GM21515 (cell line): Measurements from ENCODE around the gene C10orf90.

ENCODE experiments used
- ATAC-seq: cut with Tn5 transposase; IDR thresholded peaks from one replicate; pipeline ENCODE4 v1.9.1; 2021; ENCODE audit not compliant: unreplicated experiment

The C10orf90 gene

GRCh38 chr10:126674741-126675515 is 4.4 kb upstream of the C10orf90 start:
- ATAC-seq, result no peak

GRCh38 chr10:126673565-126673964 is 3.1 kb upstream of the C10orf90 start:
- no peak for ATAC-seq

GRCh38 chr10:126671402-126671975 is 996 bp upstream of the C10orf90 start:
- ATAC-seq, result no peak

- no peak for ATAC-seq
These were observed 385 bp upstream of the C10orf90 start for GRCh38 chr10:126670895-126671261.

- ATAC-seq, result no peak
These were observed 1.3 kb downstream of the C10orf90 start for GRCh38 chr10:126669168-126669567.

- ATAC-seq, result no peak
These were observed 2.0 kb downstream of the C10orf90 start for GRCh38 chr10:126668505-126668904.

GRCh38 chr10:126667568-126667967 is 2.9 kb downstream of the C10orf90 start:
- no peak for ATAC-seq

- no peak for ATAC-seq
These were observed 5.3 kb downstream of the C10orf90 start for GRCh38 chr10:126665207-126665606.

- no peak for ATAC-seq
These were observed 6.6 kb downstream of the C10orf90 start for GRCh38 chr10:126663880-126664279.

GRCh38 chr10:126663328-126663727 is 7.2 kb downstream of the C10orf90 start:
- no peak for ATAC-seq

GRCh38 chr10:126661841-126662515 is 8.5 kb downstream of the C10orf90 start:
- no peak for ATAC-seq

GRCh38 chr10:126661356-126661755 is 9.1 kb downstream of the C10orf90 start:
- no peak for ATAC-seq

GRCh38 chr10:126659750-126660149 is 10.7 kb downstream of the C10orf90 start:
- ATAC-seq, result no peak

GRCh38 chr10:126658928-126659327 is 11.6 kb downstream of the C10orf90 start:
- no peak for ATAC-seq

GRCh38 chr10:126654579-126654978 is 15.9 kb downstream of the C10orf90 start:
- ATAC-seq, result no peak

- no peak for ATAC-seq
These were observed 19.0 kb downstream of the C10orf90 start for GRCh38 chr10:126651467-126651866.

- no peak for ATAC-seq
These were observed 20.3 kb downstream of the C10orf90 start for GRCh38 chr10:126650161-126650560.

GRCh38 chr10:126647116-126647515 is 23.4 kb downstream of the C10orf90 start:
- no peak for ATAC-seq

GRCh38 chr10:126646110-126646509 is 24.4 kb downstream of the C10orf90 start:
- ATAC-seq, result no peak

GRCh38 chr10:126640401-126640800 is 30.1 kb downstream of the C10orf90 start:
- ATAC-seq, result no peak

GRCh38 chr10:126639084-126639483 is 31.4 kb downstream of the C10orf90 start:
- no peak for ATAC-seq

GRCh38 chr10:126638542-126638941 is 32.0 kb downstream of the C10orf90 start:
- no peak for ATAC-seq
